ENCODE data around the gene ZNF775. TPM values are rescaled to one million over a fixed set of nuclear protein-coding genes. Genes with fewer than 3 reads are reported as not detected.

The ZNF775 gene
- total RNA-seq, 1 donor from 2014 or later: 16.5 TPM

DNA sequence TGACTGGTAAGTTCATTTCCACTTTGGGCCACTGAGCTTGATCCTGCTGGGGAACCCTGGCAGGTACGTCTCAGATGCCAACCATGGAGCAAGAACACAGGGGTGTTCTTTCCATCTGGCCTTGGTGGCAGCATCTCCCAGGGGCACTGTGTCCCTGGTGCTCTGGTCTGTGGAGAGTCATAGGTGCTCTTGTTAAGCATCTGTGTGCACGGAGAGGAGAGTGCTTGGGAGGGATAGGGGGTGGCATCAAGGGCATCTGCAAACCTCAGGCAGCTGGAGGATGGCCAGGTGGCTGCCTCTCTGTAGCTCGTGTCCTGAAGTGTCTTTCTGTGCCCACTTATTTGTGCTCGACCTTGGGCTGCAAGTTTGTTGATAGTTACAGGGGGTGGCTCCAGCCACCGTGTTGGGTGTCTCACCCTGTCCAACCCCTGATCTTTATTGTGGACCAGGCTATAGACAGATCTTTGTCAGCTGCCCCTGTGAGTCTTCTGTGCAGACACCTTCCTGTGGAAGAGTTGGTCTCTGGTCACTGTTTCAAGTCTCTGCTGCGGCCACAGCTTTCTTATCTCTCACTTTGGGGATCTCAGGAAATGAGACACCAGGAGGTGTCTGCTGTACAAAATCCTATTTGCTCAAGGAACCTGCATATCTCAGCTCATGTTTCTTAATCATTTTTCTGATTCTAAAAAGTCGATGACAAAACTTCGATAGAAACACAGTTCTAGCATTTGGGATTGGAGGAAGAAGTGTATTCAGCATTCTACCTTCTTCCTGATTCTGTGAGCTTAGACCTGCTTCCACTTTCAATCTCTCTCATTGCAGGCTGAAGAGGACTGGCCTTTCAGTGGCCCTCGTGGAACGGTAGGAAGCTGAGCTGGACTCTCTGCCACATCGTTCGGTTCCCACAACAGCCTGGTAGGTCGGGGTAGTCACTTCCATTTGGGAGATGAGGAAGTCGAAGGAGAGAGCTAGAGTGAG, 54.1 kb downstream of the ZNF775 start:
- no peaks in the 10 kb centered on the region for H3K36me3 Mint-ChIP-seq (ENCODE audit: low read depth)

DNA sequence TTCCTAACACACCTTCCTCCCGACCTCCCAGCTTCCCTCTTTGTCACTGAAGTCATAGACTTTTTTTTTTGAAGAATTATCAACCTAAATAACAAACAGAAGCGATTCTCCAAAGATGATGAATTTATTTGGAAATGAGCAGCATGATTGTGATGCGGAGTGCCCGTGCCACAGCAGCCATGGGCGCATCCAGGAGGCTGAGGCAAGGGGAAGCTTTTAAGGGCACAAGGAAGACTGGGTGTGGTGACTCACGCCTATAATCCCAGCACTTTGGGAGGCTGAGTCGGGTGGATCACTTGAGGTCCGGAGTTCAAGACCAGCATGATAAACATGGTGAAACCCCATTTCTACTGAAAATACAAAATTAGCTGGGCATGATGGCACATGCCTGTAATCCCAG, 55.1 kb downstream of the ZNF775 start:
- TF ChIP-seq, protein P1, sequence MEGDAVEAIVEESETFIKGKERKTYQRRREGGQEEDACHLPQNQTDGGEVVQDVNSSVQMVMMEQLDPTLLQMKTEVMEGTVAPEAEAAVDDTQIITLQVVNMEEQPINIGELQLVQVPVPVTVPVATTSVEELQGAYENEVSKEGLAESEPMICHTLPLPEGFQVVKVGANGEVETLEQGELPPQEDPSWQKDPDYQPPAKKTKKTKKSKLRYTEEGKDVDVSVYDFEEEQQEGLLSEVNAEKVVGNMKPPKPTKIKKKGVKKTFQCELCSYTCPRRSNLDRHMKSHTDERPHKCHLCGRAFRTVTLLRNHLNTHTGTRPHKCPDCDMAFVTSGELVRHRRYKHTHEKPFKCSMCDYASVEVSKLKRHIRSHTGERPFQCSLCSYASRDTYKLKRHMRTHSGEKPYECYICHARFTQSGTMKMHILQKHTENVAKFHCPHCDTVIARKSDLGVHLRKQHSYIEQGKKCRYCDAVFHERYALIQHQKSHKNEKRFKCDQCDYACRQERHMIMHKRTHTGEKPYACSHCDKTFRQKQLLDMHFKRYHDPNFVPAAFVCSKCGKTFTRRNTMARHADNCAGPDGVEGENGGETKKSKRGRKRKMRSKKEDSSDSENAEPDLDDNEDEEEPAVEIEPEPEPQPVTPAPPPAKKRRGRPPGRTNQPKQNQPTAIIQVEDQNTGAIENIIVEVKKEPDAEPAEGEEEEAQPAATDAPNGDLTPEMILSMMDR (conservative IDR thresholded peaks at IDR 0.05): no peak
- Mint-ChIP-seq H3K27me3 (ENCODE audit: low read depth) (no peaks in the 10 kb centered on the region), H3K4me1 (peaks cover under 1% of the 10 kb centered on the region), H3K36me3 (ENCODE audit: low read depth) (no peaks in the 10 kb centered on the region), H3K9me3 (peaks cover 5% of the 10 kb centered on the region), H3K4me3 (no peak overlapping the region), H3K27ac (ENCODE audit: unreplicated experiment) (no peak overlapping the region)
- DNase-seq (ENCODE audit: low read depth, low spot score): no peak

More for the DNA sequence above, 54.1 kb downstream of the ZNF775 start:
- Mint-ChIP-seq H3K4me3 (no peak overlapping the region), H3K27ac (ENCODE audit: unreplicated experiment) (no peak overlapping the region), H3K4me1 (peaks cover 8% of the 10 kb centered on the region), H3K9me3 (peaks cover 5% of the 10 kb centered on the region), H3K27me3 (ENCODE audit: low read depth) (no peaks in the 10 kb centered on the region)
- DNase-seq (ENCODE audit: low read depth, low spot score): no peak
- TF ChIP-seq, protein P1 (conservative IDR thresholded peaks at IDR 0.05): no peak

DNA sequence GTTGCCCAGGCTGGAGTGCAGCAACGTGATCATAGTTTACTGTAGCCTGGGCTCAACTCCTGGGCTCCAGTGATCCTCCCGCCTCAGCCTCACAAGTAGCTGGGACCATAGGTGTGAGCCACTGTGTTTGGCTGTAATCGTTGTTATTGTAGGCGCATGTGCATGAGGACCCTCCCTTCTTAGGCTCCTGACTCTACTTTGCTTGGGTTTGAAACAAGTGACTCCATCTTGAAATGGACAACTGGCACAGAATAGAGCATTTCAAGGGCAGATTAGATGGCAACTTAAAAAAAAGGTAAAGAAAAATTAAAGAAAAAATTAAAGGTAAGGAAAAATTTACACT, 55.9 kb downstream of the ZNF775 start:
- H3K4me3 Mint-ChIP-seq: no peak overlapping the region
- no peaks in the 10 kb centered on the region for H3K27me3 Mint-ChIP-seq (ENCODE audit: low read depth)
- no peaks in the 10 kb centered on the region for H3K4me1 Mint-ChIP-seq
- no peak for DNase-seq (ENCODE audit: low read depth, low spot score)
- no peak overlapping the region for H3K27ac Mint-ChIP-seq (ENCODE audit: unreplicated experiment)
- TF ChIP-seq, protein P1 (conservative IDR thresholded peaks at IDR 0.05): no peak
- H3K36me3 Mint-ChIP-seq (ENCODE audit: low read depth): no peaks in the 10 kb centered on the region
- H3K9me3 Mint-ChIP-seq: peaks cover 5% of the 10 kb centered on the region

DNA sequence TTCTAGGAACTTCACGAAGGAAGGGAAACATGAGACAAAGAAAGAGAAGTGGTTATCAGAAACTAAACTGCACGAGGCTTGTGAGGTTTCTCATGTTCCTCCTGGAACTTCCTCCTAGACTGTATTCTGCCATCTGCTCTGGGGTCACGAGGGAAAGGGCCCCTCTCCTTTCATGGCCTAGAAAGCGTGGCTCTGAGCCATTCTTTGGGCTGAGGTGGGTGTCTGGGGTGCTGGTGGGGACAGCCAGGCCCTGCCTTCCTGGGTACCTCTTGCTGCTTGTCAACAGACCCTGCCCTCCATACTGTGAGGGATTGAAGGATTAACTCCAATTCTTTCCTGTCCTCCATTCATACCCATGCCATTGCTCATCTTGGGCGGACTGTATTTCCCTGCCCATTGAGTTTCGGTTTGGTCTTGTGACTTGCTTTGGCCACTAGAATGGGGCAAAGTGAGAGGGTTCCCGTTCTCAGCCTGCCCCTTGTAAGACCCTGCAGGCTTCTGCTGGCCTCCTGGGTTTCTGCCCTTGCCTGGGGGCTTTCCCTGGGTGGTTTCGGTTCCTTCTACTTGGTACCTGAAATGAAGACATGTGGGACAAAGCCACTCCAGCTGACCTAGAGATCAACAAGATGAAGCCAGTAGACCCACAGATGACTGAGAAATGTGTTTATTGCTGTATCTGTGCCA, 56.4 kb downstream of the ZNF775 start:
- no peak for DNase-seq (ENCODE audit: low read depth, low spot score)
- H3K27me3 Mint-ChIP-seq (ENCODE audit: low read depth): no peaks in the 10 kb centered on the region
- H3K36me3 Mint-ChIP-seq (ENCODE audit: low read depth): no peaks in the 10 kb centered on the region
- H3K9me3 Mint-ChIP-seq: peaks cover 5% of the 10 kb centered on the region
- TF ChIP-seq, protein P1 (conservative IDR thresholded peaks at IDR 0.05): no peak
- no peak overlapping the region for H3K4me3 Mint-ChIP-seq
- no peak overlapping the region for H3K27ac Mint-ChIP-seq (ENCODE audit: unreplicated experiment)
- H3K4me1 Mint-ChIP-seq: no peaks in the 10 kb centered on the region

DNA sequence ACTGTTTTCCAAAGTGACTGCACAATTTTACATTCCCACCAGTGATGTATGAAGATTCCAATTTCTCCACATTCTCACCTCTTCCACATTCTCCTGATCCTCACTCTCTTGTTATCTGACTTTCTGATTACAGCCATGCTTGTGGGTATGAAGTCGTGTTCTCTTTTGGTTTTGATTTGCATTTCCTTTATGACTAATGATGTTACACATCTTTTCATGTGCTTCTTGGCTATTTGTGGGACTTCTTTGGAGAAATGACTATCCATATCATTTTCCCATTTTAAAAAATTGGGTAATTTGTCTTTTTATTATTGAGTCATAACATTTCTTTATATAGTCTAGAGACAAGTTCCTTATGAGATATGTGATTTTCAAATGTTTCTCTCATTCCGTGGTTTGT, 60.8 kb downstream of the ZNF775 start:
- Mint-ChIP-seq H3K9me3 (peaks cover 6% of the 10 kb centered on the region), H3K27me3 (ENCODE audit: low read depth) (no peaks in the 10 kb centered on the region), H3K4me1 (no peaks in the 10 kb centered on the region), H3K27ac (ENCODE audit: unreplicated experiment) (no peak overlapping the region), H3K4me3 (no peak overlapping the region), H3K36me3 (ENCODE audit: low read depth) (peaks cover 2% of the 10 kb centered on the region)
- TF ChIP-seq, protein P1 (conservative IDR thresholded peaks at IDR 0.05): no peak
- DNase-seq (ENCODE audit: low read depth, low spot score): no peak
